ENCODE results near the gene FAAH. TPM values are rescaled to one million over a fixed set of nuclear protein-coding genes. Genes with fewer than 3 reads are reported as not detected.

FAAH gene
- total and polyA plus RNA-seq, 2 donors (not counting 1 experiment from before 2014, with no cell fraction given): 0.61 to 1.7 TPM

DNA sequence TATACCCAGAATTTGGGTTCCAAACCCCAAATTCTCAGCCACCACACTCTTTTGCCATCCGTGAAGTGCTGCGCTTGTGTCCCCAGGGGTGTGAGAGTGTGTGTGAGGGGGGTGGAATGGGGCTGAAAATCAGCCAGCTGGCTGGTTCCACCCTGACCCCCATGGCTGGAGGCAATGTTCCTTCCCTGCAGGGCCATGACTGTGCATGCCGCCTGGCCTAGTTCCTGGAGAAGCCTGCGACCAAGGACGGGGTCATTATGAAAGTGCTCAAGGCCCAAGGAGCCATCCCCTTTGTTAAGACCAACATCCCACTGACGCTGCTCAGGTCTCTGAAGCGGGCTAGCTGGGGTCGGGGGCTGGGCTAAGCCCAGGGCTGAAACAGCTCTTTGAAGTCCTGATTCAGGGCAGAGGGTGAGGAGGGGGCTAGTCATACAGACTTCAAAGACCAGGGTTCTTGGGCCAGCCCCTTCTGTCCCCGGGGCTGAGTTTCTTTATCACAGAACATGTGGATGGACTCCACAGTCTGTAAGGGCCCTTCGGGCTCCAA, 38.7 kb downstream of the FAAH start:
- no peak overlapping the region for H2AFZ ChIP-seq (ENCODE audit: low read length)
- no peak overlapping the region for H3K9ac ChIP-seq (ENCODE audit: insufficient read depth, low read length)
- no peak overlapping the region for H3K27ac ChIP-seq (ENCODE audit: insufficient read depth, low read length)
- no peaks in the 10 kb centered on the region for H3K9me3 ChIP-seq (ENCODE audit: control insufficient read depth, insufficient read depth, low read depth, low read length)
- no peak overlapping the region for H3K4me2 ChIP-seq (ENCODE audit: extremely low read depth, insufficient read depth, low read length)
- H3K4me1 ChIP-seq (ENCODE audit: control insufficient read depth, extremely low read depth, insufficient read depth, low read length): no peaks in the 10 kb centered on the region
- DNase-seq (ENCODE audit: low read depth in 2 of 2): no peak
- no peaks in the 10 kb centered on the region for H4K20me1 ChIP-seq (ENCODE audit: control insufficient read depth, extremely low read depth, insufficient read depth, low read length)
- no peaks in the 10 kb centered on the region for H3K79me2 ChIP-seq (ENCODE audit: control insufficient read depth, insufficient read depth, low read length)
- no peaks in the 10 kb centered on the region for H3K36me3 ChIP-seq (ENCODE audit: control insufficient read depth, insufficient read depth, low read length)
- TF ChIP-seq EZH2 (IDR thresholded peaks at IDR 0.05; ENCODE audit: low read length, missing control alignments): no peak
- TF ChIP-seq, protein P1, sequence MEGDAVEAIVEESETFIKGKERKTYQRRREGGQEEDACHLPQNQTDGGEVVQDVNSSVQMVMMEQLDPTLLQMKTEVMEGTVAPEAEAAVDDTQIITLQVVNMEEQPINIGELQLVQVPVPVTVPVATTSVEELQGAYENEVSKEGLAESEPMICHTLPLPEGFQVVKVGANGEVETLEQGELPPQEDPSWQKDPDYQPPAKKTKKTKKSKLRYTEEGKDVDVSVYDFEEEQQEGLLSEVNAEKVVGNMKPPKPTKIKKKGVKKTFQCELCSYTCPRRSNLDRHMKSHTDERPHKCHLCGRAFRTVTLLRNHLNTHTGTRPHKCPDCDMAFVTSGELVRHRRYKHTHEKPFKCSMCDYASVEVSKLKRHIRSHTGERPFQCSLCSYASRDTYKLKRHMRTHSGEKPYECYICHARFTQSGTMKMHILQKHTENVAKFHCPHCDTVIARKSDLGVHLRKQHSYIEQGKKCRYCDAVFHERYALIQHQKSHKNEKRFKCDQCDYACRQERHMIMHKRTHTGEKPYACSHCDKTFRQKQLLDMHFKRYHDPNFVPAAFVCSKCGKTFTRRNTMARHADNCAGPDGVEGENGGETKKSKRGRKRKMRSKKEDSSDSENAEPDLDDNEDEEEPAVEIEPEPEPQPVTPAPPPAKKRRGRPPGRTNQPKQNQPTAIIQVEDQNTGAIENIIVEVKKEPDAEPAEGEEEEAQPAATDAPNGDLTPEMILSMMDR (conservative IDR thresholded peaks at IDR 0.05 in 1 of 2, IDR thresholded peaks at IDR 0.05 in 1 of 2; ENCODE audit: low read depth in 1 of 2, low read length in 2 of 2): no peak
- H3K27me3 ChIP-seq (ENCODE audit: control insufficient read depth, insufficient read depth, low read length): no peaks in the 10 kb centered on the region
- no peak overlapping the region for H3K4me3 ChIP-seq (replicated peaks in 1 of 4; ENCODE audit: control extremely low read depth in 1 of 4, insufficient read depth in 1 of 4, low read depth in 3 of 4, low read length in 4 of 4)

DNA sequence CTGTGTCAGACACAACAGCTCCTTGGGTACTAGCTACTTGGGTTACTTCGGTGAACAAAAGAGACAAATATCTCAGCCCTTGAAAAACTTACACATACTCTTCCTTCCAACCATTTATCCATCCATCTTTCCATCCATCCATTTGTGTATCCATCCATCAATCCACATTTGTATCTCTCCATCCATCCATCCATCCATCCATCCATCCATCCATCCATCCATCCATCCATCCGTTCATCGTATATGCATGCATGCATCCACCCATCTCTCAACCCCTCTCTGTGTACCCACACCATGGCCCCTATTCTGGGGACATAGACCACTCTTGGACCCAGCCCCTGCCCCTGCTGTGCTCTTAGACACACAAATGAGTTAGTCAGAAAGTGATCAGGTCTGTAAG, 40.2 kb downstream of the FAAH start:
- no peaks in the 10 kb centered on the region for H4K20me1 ChIP-seq (ENCODE audit: control insufficient read depth, extremely low read depth, insufficient read depth, low read length)
- H3K27ac ChIP-seq (ENCODE audit: insufficient read depth, low read length): no peak overlapping the region
- no peak overlapping the region for H3K9ac ChIP-seq (ENCODE audit: insufficient read depth, low read length)
- TF ChIP-seq, protein P1 (conservative IDR thresholded peaks at IDR 0.05 in 1 of 2, IDR thresholded peaks at IDR 0.05 in 1 of 2; ENCODE audit: low read depth in 1 of 2, low read length in 2 of 2): no peak
- no peak for TF ChIP-seq EZH2 (IDR thresholded peaks at IDR 0.05; ENCODE audit: low read length, missing control alignments)
- no peaks in the 10 kb centered on the region for H3K36me3 ChIP-seq (ENCODE audit: control insufficient read depth, insufficient read depth, low read length)
- no peak for DNase-seq (ENCODE audit: low read depth in 2 of 2)
- H3K79me2 ChIP-seq (ENCODE audit: control insufficient read depth, insufficient read depth, low read length): no peaks in the 10 kb centered on the region
- no peak overlapping the region for H3K4me3 ChIP-seq (replicated peaks in 1 of 4; ENCODE audit: control extremely low read depth in 1 of 4, insufficient read depth in 1 of 4, low read depth in 3 of 4, low read length in 4 of 4)
- H3K9me3 ChIP-seq (ENCODE audit: control insufficient read depth, insufficient read depth, low read depth, low read length): no peaks in the 10 kb centered on the region
- H3K4me2 ChIP-seq (ENCODE audit: extremely low read depth, insufficient read depth, low read length): no peak overlapping the region
- H2AFZ ChIP-seq (ENCODE audit: low read length): no peak overlapping the region
- H3K4me1 ChIP-seq (ENCODE audit: control insufficient read depth, extremely low read depth, insufficient read depth, low read length): no peaks in the 10 kb centered on the region
- no peaks in the 10 kb centered on the region for H3K27me3 ChIP-seq (ENCODE audit: control insufficient read depth, insufficient read depth, low read length)

- no peaks in the 10 kb centered on the region for H3K79me2 ChIP-seq (ENCODE audit: control insufficient read depth, insufficient read depth, low read length)
- TF ChIP-seq, protein P1 (conservative IDR thresholded peaks at IDR 0.05 in 1 of 2, IDR thresholded peaks at IDR 0.05 in 1 of 2; ENCODE audit: low read depth in 1 of 2, low read length in 2 of 2): no peak
- no peak for DNase-seq (ENCODE audit: low read depth in 2 of 2)
Observed at GRCh38 chr1:46436844-46437243, 42.7 kb downstream of the FAAH start.

More at GRCh38 chr1:46436844-46437243, 42.7 kb downstream of the FAAH start:
- Histone ChIP-seq H3K9ac (ENCODE audit: insufficient read depth, low read length) (no peak overlapping the region), H3K27me3 (ENCODE audit: control insufficient read depth, insufficient read depth, low read length) (no peaks in the 10 kb centered on the region), H3K4me1 (ENCODE audit: control insufficient read depth, extremely low read depth, insufficient read depth, low read length) (no peaks in the 10 kb centered on the region), H3K4me3 (replicated peaks in 1 of 4; ENCODE audit: control extremely low read depth in 1 of 4, insufficient read depth in 1 of 4, low read depth in 3 of 4, low read length in 4 of 4) (no peak overlapping the region), H2AFZ (ENCODE audit: low read length) (no peak overlapping the region), H3K9me3 (ENCODE audit: control insufficient read depth, insufficient read depth, low read depth, low read length) (no peaks in the 10 kb centered on the region), H3K36me3 (ENCODE audit: control insufficient read depth, insufficient read depth, low read length) (no peaks in the 10 kb centered on the region), H3K27ac (ENCODE audit: insufficient read depth, low read length) (no peak overlapping the region), H3K4me2 (ENCODE audit: extremely low read depth, insufficient read depth, low read length) (no peak overlapping the region), H4K20me1 (ENCODE audit: control insufficient read depth, extremely low read depth, insufficient read depth, low read length) (no peaks in the 10 kb centered on the region)
